HUES48 (cell line): ENCODE measurements around the gene VSTM2B.

ENCODE experiments used
- H3K27ac ChIP-seq: one replicate; pipeline ENCODE4 v1.7.0; 2013; ENCODE audit warnings: low read depth, low read length, inconsistent platforms
- H3K27me3 ChIP-seq: 2 replicates; pipeline ENCODE4 v1.6.1; 2013; ENCODE audit warnings: mild to moderate bottlenecking, low read length; ENCODE audit not compliant: control insufficient read depth, insufficient read depth
- H3K36me3 ChIP-seq: 2 replicates; pipeline ENCODE4 v1.6.1; 2013; ENCODE audit warnings: low read length; ENCODE audit not compliant: control insufficient read depth, insufficient read depth
- H3K4me1 ChIP-seq: 2 replicates; pipeline ENCODE4 v1.6.1; 2013; ENCODE audit warnings: mild to moderate bottlenecking, low read length; ENCODE audit not compliant: control insufficient read depth, insufficient read depth
- H3K4me3 ChIP-seq: 2 replicates; pipeline ENCODE4 v1.5.1; 2013; ENCODE audit warnings: mild to moderate bottlenecking, low read depth, low read length
- H3K9ac ChIP-seq: 2 replicates; pipeline ENCODE4 v1.6.1; 2013; ENCODE audit warnings: mild to moderate bottlenecking, low read depth, low read length, moderate library complexity
- H3K9me3 ChIP-seq: 2 replicates; pipeline ENCODE4 v1.6.1; 2013; ENCODE audit warnings: low read length; ENCODE audit not compliant: control insufficient read depth, insufficient read depth

The VSTM2B gene

GRCh38 chr19:29524912-29525831, 622 bp upstream of the VSTM2B start:
- Histone ChIP-seq H3K36me3 (no peaks in the 10 kb centered on the region), H3K9me3 (no peaks in the 10 kb centered on the region), H3K4me1 (peaks cover 10% of the 10 kb centered on the region; the same call in 1 of the 2 replicates), H3K27me3 (peaks cover 93% of the 10 kb centered on the region), H3K9ac (no peak overlapping the region), H3K4me3 (peak overlapping the region; percentile 70), H3K27ac (no peak overlapping the region)

GRCh38 chr19:29526730-29527499, 1.1 kb downstream of the VSTM2B start:
- peaks cover 15% of the 10 kb centered on the region; the same call in 1 of the 2 replicates for H3K4me1 ChIP-seq
- no peaks in the 10 kb centered on the region for H3K36me3 ChIP-seq
- H3K4me3 ChIP-seq = peak overlapping the region; percentile 61
- no peak overlapping the region for H3K9ac ChIP-seq
- H3K27ac ChIP-seq = no peak overlapping the region
- H3K9me3 ChIP-seq = no peaks in the 10 kb centered on the region
- H3K27me3 ChIP-seq = peaks cover 98% of the 10 kb centered on the region

GRCh38 chr19:29527500-29528328, 1.9 kb downstream of the VSTM2B start:
- Histone ChIP-seq H3K36me3 (no peaks in the 10 kb centered on the region), H3K27me3 (peaks cover 90% of the 10 kb centered on the region), H3K27ac (no peak overlapping the region), H3K4me1 (peaks cover 15% of the 10 kb centered on the region; the same call in 1 of the 2 replicates), H3K9ac (no peak overlapping the region), H3K4me3 (peak overlapping the region; percentile 62), H3K9me3 (no peaks in the 10 kb centered on the region)

GRCh38 chr19:29528350-29528945, 2.7 kb downstream of the VSTM2B start:
- H3K27ac ChIP-seq = no peak overlapping the region

GRCh38 chr19:29528946-29529645, 3.3 kb downstream of the VSTM2B start:
- H3K36me3 ChIP-seq = no peaks in the 10 kb centered on the region
- peaks cover 77% of the 10 kb centered on the region for H3K27me3 ChIP-seq
- no peak overlapping the region for H3K9ac ChIP-seq
- no peak overlapping the region for H3K27ac ChIP-seq
- H3K9me3 ChIP-seq = no peaks in the 10 kb centered on the region
- H3K4me3 ChIP-seq = peak overlapping the region; percentile 62; the same call in 1 of the 2 replicates
- H3K4me1 ChIP-seq = peaks cover 10% of the 10 kb centered on the region; the same call in 1 of the 2 replicates

More at GRCh38 chr19:29528350-29528945, 2.7 kb downstream of the VSTM2B start:
- H3K9ac ChIP-seq = no peak overlapping the region
- H3K4me3 ChIP-seq = peak overlapping the region; percentile 62
- H3K27me3 ChIP-seq = peaks cover 83% of the 10 kb centered on the region
- peaks cover 15% of the 10 kb centered on the region; the same call in 1 of the 2 replicates for H3K4me1 ChIP-seq
- no peaks in the 10 kb centered on the region for H3K36me3 ChIP-seq
- H3K9me3 ChIP-seq = no peaks in the 10 kb centered on the region

GRCh38 chr19:29529646-29530539, 4.1 kb downstream of the VSTM2B start:
- peak overlapping the region; percentile 62 for H3K4me3 ChIP-seq
- H3K27me3 ChIP-seq = peaks cover 69% of the 10 kb centered on the region
- no peaks in the 10 kb centered on the region for H3K9me3 ChIP-seq
- no peak overlapping the region for H3K9ac ChIP-seq
- H3K4me1 ChIP-seq = peaks cover 7% of the 10 kb centered on the region; the same call in 1 of the 2 replicates
- H3K36me3 ChIP-seq = no peaks in the 10 kb centered on the region
- H3K27ac ChIP-seq = no peak overlapping the region

GRCh38 chr19:29530540-29531457, 5.0 kb downstream of the VSTM2B start:
- no peak overlapping the region for H3K27ac ChIP-seq
- H3K36me3 ChIP-seq = no peaks in the 10 kb centered on the region
- peaks cover 62% of the 10 kb centered on the region for H3K27me3 ChIP-seq
- peaks cover 12% of the 10 kb centered on the region; the same call in 1 of the 2 replicates for H3K4me1 ChIP-seq
- H3K9ac ChIP-seq = no peak overlapping the region
- peak overlapping the region; percentile 62; the same call in 1 of the 2 replicates for H3K4me3 ChIP-seq
- H3K9me3 ChIP-seq = no peaks in the 10 kb centered on the region

GRCh38 chr19:29531458-29532025, 5.7 kb downstream of the VSTM2B start:
- Histone ChIP-seq H3K36me3 (no peaks in the 10 kb centered on the region), H3K9ac (no peak overlapping the region), H3K27ac (no peak overlapping the region), H3K4me3 (no peak overlapping the region), H3K27me3 (peaks cover 54% of the 10 kb centered on the region), H3K4me1 (peaks cover 12% of the 10 kb centered on the region; the same call in 1 of the 2 replicates), H3K9me3 (no peaks in the 10 kb centered on the region)
